Kidney tubule cell (primary cell): ENCODE results near the gene LAP3.
"Not testable (repeated sequence)": the region's sequence is repeated elsewhere in the genome, so short reads cannot be mapped to it uniquely, and the experiment has no call there.

Experiments used
- DNase-seq: peaks from one replicate; pipeline ENCODE4 v3.0.0-alpha.2; 2018; ENCODE audit warnings: low spot score

The LAP3 gene

DNA sequence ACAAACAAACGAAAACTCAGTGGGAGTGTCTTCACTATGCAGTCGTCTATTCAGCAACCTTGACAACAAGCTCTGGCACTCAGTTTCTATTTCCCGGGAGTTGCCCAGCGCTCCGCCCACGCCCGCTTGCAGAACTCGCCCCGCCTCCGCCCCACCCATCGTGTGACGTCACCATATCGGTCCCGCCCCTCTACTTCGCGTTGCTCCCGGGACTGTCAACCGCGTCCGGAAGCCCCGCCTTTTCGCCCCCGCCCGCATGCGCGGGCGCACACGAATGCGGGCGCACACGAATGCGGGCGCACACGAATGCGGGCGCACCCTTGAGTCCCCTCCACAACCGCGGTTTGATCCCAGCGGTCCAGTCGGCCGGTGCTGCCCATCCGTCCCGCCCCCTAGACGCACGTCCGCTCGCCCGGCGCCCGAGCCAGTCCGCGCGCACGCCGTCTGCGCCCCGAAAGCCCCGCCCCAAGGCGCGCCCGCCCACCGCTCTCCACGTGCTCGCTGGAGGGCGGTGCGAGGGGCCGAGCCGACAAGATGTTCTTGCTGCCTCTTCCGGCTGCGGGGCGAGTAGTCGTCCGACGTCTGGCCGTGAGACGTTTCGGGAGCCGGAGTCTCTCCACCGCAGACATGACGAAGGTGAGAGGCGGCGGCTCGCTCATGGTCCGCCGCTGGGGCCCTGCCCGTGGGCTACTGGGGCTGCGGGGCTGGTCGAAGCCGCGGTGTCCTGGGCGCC is at the start of gene LAP3:
Gene LAP3 (plus strand): TSS at position 267 of the 733 bp plus-strand sequence. CDS start 268 bp downstream, at position 535.
- DNase-seq: peak; percentile 97

DNA sequence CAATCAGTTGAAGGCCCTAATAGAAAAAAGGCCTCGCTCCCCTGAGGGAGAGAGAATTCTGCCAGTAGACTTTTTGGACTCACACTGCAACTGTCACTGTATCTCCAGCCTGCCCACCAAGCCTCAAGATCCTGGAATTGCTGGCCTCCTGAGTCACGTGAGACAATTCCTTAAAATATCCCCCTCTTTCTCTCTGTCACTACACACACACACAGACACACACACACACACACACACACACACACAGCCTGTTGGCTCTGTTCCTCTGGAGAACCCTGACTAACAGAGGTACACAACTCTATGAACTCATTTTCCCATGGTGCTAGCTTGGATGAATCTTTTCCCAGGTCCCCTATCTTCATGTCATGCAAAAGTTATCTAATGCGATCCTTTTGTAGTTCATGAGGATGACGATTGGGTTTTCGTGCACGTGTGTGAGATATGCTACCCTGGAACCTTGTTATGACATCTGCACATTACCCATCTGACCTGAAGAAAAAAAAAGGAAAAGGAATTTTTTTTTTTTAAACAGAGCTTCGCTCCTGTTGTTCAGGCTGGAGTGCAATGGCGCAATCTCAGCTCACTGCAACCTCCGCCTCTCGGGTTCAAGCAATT is 48.3 kb upstream of the LAP3 start:
- DNase-seq: no peak

DNA sequence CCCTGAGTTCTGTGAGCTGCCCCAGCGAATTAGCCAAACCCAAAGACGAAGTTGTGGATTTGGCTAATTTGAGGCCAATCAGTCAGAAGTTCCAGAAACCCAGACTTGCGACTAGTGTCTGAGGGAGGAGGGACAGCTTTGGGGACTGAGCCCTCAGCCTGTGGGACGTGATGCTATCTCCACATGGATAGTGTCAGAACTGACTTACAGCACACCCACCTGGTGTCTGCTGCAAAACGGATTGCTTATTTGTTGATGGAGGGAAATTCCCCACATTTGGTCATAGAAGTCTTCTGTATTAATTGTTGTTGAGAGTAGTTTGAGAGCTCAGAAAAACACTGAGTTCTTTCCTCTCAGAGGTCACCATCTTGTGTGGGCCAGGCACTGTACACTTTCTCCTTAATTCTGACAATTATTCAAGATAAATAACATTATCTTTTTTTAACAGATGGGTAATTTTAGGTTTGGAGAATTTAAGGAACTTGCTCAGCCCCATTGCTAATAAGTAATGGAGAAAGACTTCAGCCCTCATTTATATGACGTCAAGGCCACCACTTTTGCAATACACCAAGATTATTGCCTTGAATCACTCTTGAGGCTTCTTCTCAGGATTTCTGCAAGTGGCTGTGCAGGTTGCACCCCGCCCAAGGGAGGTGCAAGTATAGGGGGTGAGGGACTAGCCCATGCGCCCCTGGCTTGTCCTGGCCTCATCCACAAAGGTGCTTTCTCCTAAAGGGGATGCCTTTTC is 45.3 kb upstream of the LAP3 start:
- no peak for DNase-seq

DNA sequence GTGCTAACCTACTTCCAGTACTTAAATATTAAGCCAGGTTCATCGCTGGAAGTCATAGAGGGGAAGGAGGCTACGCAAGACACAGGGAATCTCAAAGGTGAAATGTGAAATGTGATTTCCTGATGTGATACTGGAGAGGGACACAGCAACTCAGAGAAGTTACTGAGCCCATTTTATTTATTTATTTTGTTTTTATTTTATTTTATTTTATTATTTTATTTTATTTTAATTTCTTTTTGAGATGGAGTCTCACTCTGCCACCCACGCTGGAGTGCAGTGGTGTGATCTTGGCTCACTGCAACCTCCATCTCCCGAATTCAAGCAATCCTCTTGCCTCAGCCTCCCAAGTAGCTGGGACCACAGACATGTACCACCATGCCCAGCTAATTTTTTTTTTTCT is 42.3 kb upstream of the LAP3 start:
- DNase-seq: no peak

DNA sequence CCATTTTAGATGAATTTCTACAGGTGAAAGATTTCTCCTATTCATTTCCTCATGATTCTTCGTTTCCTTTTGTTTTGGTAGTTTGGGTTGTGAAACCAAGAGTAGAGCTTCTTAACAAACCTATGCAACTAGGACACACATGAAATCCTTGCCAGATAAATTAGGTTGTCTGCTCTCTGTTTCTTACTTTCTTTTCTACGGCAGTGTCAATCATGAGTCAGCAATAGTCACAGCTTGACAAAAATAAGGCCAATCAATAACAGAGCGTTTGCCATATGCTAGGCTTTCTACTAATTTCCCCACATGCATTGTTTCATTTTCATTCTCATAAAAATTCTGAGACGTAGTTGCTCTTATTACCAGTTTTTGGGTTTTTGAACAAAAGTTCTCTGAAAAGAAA is 41.8 kb upstream of the LAP3 start:
- DNase-seq: no peak

DNA sequence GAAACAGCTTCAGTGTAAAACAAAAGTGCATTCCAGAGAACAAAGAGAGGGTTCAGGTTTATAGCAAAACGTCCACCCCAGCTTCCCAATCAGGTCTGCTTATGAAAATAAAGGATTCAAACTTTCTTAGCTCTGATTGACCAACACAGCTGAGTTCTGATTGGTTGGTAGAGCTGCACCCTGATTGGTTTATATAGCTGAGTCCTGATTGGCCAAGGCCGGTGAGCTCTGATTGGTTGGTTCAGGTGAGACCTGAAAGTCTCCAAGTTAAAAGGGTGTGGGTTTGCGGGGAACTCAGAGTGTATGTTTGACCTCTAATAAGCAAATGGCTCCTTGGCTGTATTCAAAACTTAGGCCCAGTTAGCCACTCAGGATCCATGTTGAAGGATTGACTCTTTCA is 41.1 kb upstream of the LAP3 start:
- DNase-seq: no peak

DNA sequence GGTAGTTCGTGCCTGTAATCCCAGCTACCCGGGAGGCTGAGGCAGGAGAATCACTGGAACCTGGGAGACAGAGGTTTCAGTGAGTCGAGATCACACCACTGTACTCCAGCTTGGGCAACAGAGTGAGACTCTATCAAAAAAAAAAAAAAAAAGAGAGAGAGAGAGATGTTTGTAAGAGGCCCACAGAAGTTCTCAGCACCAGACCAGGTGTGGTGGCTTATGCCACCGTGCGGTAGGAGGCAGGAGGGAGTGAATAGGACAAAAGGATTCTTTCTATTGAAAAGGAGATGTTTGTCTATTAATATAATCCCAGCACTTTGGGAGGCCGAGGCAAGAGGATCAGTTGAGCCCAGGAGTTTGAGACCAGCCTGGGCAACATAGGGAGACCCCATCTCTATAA is 39.9 kb upstream of the LAP3 start:
- DNase-seq: not testable (repeated sequence)

DNA sequence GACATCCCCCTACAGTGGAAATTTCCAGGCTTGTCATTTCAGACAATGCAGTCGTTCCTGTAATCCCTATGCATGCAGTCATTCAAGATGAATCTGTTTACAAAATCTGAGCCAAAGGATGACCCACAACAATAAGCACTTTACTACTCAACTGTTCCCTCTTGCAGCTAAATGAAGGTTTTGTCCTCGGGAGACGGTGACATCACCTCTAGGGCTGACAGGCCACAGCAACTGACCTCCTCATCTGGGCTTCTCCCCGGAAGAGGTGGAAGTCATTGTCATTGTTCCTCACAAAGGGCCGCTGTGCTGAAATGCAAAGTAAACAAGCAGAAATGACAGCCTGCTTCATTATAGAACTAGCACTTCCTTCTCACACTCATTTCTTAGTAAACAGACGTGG is 32.8 kb upstream of the LAP3 start:
- DNase-seq: peak; percentile 53

DNA sequence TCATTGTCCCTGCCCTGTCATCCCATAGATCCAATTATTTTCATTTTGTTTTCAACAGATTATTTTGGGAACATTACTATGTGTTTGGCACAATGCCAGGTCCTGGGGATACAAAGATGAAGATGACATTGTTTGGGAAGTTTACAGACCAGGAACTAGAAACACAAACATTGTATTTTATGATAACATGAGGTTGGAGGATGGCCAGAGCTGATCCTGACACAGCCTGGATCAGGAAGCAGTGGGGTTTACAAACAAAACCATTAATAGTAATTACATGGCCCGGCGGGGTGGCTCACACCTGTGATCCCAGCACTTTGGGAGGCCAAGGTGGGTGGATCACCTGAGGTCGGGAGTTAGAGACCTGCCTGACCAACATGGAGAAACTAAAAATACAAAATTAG is 32.2 kb upstream of the LAP3 start:
- no peak for DNase-seq

DNA sequence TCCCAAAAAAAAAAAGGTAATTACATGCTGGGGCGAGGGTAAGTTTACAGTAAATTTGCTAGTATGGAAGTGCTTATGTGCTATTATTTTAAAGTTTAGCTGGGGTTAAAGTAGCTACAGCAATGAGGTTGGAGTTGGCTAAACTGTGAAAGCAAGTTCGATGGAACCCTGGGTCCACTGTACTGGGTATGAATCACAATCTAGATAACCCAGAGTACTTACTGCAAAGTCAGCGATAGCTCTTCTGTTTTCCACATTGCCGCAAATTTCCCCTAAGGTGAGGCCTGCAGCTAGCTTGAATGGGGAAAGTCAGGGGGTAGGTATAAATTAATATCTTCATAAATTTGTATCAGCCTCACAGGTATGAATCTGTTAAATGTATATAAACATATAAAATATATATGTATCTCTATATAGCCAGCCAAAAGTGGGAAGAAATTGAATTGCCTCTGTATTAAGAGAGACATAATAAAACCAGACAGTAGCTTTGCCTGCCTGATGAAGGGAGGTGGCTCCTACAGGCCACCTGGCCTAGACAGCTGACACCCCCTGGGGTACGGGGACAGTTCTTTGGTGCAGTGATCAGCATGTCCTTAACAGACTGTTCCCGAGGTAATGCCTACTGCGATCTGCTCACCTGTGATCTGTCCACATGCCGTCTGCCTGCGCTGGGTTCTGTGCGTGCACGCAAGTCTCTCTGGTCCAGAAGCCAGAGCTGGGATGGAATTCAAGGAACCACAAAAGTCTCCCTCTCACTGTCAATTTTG is 31.4 kb upstream of the LAP3 start:
- no peak for DNase-seq

DNA sequence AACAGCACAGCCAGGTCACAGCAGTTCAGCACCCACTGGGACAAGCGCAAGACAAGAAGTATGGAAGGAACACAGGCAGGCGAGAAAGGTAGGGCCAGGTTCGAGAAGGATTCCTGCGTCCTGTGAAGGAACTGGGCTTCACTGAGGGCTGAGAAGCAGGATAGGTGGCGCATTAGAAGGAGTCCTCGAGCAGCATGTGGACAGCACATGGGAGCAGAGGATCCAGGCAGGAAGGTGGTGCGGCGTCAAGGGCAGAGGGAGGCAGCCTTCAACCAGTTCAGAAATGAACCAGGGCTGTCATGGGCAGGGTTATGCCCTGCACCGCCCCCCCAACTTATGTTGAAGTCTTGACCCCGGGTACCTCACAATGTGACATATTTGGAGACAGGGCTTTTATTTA is 30.8 kb upstream of the LAP3 start:
- DNase-seq: no peak

DNA sequence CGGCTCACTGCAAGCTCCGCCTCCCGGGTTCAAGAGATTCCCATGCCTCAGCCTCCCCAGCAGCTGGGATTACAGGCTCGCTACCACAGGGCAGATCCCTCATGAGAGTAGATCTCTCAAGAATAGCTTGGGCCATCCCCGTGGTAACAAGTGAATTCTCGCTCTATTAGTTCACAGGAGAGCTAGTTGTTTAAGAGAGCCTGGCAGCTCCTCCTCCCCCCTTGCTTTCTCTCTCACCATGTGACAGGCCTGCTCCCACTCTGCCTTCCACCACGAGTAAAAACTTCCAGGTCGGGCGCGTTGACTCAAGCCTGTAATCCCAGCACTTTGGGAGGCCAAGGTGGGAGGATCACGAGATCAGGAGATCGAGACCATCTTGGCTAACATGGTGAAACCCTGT is 30.3 kb upstream of the LAP3 start:
- DNase-seq: no peak

DNA sequence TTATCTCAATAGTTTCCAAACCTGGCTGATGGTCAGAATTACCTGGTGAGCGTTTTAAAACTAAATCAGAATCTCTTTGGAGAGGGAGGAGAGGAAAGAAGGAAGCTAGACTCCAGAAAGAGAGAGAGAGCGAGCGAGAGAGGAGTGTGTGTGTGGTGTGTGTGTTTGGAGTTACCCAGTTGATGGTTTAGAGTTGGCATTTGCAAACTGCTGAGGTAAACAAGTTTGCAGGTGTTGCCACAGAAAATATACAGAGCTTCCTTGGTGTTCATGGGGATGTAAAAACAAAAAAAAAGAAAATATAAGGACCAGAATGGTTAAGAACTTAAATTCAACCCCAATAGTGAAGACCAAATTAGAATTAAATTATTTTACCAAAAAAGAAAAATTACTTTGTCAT is 26.4 kb upstream of the LAP3 start:
- DNase-seq: no peak

DNA sequence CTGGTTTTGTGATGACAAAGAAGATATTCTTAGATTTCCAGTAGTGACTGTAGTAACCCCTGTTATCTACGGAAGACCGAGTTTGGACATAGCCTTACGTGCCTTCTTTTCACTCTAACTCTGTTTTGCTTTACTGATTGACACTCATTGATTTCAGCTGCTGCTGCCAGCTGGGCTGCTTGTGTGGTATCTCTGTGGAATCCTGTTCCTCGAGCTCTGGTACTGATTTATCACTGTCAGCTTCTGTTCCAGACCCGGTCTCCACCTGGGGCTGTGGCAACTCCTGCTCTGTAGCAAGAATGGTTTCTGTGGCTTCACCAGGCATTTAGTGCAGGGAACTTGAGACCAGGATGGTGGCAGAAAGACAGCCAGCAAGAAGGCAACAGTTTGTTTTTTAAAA is 24.6 kb upstream of the LAP3 start:
- no peak for DNase-seq

DNA sequence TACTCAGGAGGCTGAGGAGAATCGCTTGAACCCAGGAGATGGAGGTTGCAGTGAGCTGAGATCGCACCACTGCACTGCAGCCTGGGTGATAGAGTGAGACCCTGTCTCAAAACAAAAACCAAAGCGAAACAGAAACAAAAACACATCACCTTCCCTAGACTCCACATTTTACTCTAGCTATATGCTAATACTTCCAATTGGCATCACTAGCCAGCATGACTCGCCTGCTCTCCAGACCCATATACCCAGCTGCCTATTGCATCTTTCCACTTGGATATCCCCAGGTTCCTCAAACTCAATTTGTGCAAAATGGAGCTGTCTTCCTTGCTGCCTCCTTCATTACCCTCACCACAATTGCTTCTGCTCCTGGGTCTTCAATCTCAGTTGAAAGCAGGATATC is 22.4 kb upstream of the LAP3 start:
- no peak for DNase-seq

DNA sequence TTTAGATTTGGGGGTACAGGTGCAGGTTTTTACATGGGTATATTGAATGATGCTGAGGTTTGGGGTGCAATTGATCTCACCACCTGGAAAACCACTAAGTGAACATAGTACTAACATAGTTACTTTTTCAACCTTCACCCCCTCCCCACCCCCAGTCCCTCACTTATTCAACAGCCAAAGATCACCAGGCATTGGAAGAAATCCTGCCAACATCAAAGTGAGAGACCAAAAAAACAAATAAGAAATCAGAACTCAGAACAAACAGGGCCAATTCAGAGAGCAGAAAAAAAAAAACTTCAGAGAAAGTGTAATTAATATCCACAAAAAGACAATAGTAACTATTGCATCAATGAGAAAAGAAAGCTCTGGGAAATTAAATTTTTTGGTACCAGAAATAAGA is 20.5 kb upstream of the LAP3 start:
- no peak for DNase-seq

DNA sequence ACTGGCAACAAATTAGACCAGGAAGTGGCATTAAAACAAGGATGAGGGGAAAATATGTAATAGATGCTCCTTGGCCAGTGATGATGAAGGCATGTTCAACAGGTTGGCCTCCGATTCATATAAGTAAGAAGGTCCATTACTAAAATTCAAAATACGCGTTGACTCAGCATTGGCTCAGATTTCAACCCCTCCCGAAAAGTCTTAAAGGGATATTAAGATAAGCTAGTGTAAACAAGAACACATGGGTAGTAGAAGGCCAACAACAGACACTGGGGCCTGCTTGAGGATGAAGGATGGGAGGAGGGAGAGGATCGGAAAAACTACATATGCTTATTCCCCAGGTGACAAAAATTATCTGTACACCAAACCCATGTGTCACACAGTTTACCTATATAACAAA is 19.1 kb upstream of the LAP3 start:
- no peak for DNase-seq

DNA sequence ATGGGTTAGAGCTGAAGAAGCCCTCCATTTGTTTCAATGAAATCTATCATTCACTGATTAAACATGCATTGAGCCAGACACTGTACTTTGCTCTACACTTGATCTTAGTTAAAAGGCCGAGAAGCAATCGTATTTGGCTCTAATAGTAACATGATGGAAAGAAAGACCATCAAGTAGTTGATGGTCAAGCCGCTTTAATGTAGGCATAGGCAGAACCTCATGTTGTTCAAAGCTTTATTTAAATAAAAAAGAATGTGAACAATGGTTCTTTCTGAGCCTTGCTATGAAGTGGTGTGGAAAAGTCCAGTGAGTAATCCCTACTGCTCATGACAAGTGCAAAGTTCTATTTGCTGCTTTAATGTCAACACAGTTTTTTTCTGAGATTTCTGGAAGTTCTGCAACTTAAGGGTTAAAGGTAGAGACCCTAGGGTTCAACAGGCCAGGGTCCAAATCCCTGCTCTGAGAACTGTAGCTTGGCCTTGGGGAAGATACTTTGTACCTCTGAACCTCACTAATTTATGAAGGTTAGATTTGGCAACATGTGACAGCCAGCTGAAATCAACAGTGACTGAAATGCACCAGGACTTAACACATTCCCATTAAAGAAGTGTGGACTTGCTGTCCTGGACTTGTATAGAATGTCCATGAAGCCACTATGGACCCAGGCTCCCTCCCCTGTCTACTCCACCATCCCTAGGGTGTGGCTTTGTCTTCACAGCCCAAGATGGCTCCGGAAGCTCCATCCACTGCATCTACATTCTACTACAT is 17.9 kb upstream of the LAP3 start:
- no peak for DNase-seq

DNA sequence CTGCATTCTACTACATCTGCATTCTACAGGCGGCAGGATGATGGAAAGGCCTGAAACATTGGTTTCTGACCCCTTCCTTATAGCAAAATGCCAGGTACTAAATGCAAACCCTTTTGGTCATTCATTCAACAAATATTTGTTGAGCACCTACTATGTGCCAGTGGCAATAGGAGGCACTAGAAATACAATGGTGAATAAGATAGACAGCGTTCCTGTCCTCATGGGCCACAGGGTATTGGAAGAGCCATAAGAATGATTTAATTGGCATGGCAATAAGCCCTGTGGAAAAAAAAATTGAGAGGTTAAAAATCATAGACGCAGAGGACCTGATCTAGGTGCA is 17.3 kb upstream of the LAP3 start:
- DNase-seq: no peak

DNA sequence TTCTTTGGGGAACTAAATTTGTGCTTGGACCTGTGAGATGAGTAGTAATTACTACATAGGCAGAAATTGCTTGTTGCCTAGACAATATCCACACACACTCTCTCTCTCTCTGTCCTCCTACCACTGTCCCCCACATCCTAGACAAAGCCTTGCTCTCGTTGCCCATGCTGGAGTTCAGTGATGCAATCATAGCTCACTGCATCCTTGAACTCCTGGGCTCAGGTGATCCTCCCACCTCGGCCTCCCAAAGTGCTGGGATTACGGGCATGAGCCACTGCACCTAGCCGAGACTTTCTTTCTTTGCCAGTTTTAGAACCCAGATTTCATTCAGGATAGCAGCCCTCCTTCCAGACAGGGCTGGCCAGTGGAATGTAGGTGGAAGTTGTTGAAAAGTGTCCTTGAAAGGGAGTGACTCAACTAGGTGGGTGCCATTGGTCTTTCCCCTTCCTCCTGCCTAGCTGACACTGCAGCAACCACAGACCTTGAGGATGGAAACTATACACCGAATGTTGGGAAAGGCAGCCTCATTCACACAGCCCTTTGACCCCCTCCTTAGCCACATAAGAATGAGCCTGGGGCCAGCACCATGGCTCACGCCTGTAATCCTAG is 16.8 kb upstream of the LAP3 start:
- no peak for DNase-seq

DNA sequence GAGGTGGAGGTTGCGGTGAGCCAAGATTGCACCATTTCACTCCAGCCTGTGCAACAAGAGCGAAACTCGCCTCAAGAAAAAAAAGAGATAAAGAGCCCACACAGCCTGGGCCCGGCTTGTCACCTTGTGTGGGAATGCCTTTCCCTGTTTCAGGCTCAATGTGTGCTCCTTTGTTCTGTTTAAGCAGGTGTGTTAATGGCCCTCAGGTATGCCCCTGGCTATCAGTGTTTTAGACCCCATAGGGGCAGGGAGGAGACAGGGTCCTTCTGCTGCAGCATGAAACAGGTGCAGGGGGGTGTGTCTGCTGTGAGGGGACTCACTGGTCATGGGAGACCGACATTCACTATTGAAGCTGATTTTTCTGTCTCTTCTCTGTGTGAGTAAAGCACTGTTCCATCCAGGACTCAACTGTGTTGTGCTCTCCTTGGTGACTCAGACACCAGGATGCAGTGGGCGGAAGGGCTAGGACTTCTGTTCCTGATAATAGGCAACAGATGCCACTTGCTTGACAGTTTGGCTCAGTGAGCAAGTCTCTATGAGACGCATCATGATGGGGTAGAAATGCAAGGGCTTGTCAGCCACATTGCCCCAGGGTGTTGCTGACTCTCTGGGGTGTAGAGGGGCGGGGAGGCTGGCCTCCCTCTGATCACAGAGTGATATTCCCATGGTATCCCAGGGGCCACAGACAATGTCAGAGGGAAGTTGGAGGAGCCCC is 15.6 kb upstream of the LAP3 start:
- DNase-seq: peak; percentile 55
